ENCODE data around the gene SLC12A7.

Gene SLC12A7

GRCh38 chr5:1118738-1119137, 6.9 kb upstream of the SLC12A7 start:
- no peak overlapping the region for H3K27ac ChIP-seq
- no peaks in the 10 kb centered on the region for H3K9me3 ChIP-seq
- H3K36me3 ChIP-seq: no peaks in the 10 kb centered on the region
- intact Hi-C loops (cut with DNase I; ENCODE audit: low total_unique reads): no loop called here
- no peak overlapping the region for H3K4me3 ChIP-seq
- H3K27me3 ChIP-seq: peaks cover 0 to 58% of the 10 kb centered on the region in 2 donors
- no peak for DNase-seq
- TF ChIP-seq CTCF (IDR thresholded peaks at IDR 0.05): no peak
- H3K4me1 ChIP-seq: peaks cover 0 to 13% (median 0%) of the 10 kb centered on the region in 4 donors

GRCh38 chr5:1118231-1118698, 6.4 kb upstream of the SLC12A7 start:
- no peak overlapping the region for H3K27ac ChIP-seq
- peaks cover 0 to 59% of the 10 kb centered on the region in 2 donors for H3K27me3 ChIP-seq
- H3K4me1 ChIP-seq: peaks cover 0 to 13% (median 0%) of the 10 kb centered on the region in 4 donors
- H3K36me3 ChIP-seq: no peaks in the 10 kb centered on the region
- intact Hi-C loops (cut with DNase I; ENCODE audit: low total_unique reads): no loop called here
- DNase-seq: no peak
- H3K4me3 ChIP-seq: no peak overlapping the region
- H3K9me3 ChIP-seq: no peaks in the 10 kb centered on the region
- no peak for TF ChIP-seq CTCF (IDR thresholded peaks at IDR 0.05)

GRCh38 chr5:1116977-1117376, 5.1 kb upstream of the SLC12A7 start:
- intact Hi-C loops (cut with DNase I; ENCODE audit: low total_unique reads): no loop called here
- no peaks in the 10 kb centered on the region for H3K9me3 ChIP-seq
- H3K27ac ChIP-seq: no peak overlapping the region
- H3K36me3 ChIP-seq: no peaks in the 10 kb centered on the region
- H3K4me1 ChIP-seq: peaks cover 0 to 15% (median 0%) of the 10 kb centered on the region in 4 donors
- TF ChIP-seq CTCF (IDR thresholded peaks at IDR 0.05): no peak
- DNase-seq: no peak
- H3K27me3 ChIP-seq: peaks cover 0 to 53% of the 10 kb centered on the region in 2 donors
- H3K4me3 ChIP-seq: no peak overlapping the region

GRCh38 chr5:1116109-1116740, 4.4 kb upstream of the SLC12A7 start:
- DNase-seq: no peak
- H3K4me3 ChIP-seq: no peak overlapping the region
- intact Hi-C loops (cut with DNase I; ENCODE audit: low total_unique reads): no loop called here
- no peaks in the 10 kb centered on the region for H3K9me3 ChIP-seq
- H3K27me3 ChIP-seq: peaks cover 0 to 50% of the 10 kb centered on the region in 2 donors
- no peaks in the 10 kb centered on the region for H3K36me3 ChIP-seq
- peaks cover 0 to 16% (median 0%) of the 10 kb centered on the region in 4 donors for H3K4me1 ChIP-seq
- TF ChIP-seq CTCF (IDR thresholded peaks at IDR 0.05): no peak
- H3K27ac ChIP-seq: no peak overlapping the region

GRCh38 chr5:1115123-1115815, 3.4 kb upstream of the SLC12A7 start:
- intact Hi-C loops (cut with DNase I; ENCODE audit: low total_unique reads): no loop called here
- Histone ChIP-seq H3K27me3 (peaks cover 0 to 42% of the 10 kb centered on the region in 2 donors), H3K9me3 (no peaks in the 10 kb centered on the region), H3K36me3 (no peaks in the 10 kb centered on the region), H3K4me1 (peaks cover 0 to 24% (median 5%) of the 10 kb centered on the region in 4 donors), H3K4me3 (no peak overlapping the region), H3K27ac (no peak overlapping the region)
- no peak for DNase-seq
- no peak for TF ChIP-seq CTCF (IDR thresholded peaks at IDR 0.05)
